ENCODE results near the gene SIGLEC11.
"Not testable (repeated sequence)": the region's sequence is repeated elsewhere in the genome, so short reads cannot be mapped to it uniquely, and the experiment has no call there.

Gene SIGLEC11

DNA sequence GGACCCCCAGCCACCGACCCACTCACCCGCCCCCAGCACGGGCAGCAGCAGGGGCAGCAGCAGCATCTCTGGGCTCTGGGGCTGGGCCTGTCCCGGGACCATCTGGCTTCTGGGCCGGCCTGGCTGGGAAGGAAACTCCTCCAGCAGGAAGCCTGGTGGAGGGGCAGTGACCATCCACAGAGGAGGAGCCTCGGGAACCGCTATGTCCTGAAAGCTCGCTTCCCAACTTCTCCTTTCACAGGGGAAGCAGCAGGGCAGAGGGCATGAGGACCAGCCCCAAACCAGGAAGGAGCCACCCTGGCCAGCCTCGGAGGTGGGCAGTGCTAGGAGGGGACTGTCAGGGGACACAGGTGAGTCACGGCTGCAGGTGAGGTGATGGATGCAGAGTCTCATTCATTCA is at the start of gene SIGLEC11:
Gene SIGLEC11 (minus strand): TSS at position 193 of the 400 bp plus-strand sequence. CDS start 91 bp downstream, at position 102.
- not testable (repeated sequence) for DNase-seq (ENCODE audit: low read depth, low spot score)

DNA sequence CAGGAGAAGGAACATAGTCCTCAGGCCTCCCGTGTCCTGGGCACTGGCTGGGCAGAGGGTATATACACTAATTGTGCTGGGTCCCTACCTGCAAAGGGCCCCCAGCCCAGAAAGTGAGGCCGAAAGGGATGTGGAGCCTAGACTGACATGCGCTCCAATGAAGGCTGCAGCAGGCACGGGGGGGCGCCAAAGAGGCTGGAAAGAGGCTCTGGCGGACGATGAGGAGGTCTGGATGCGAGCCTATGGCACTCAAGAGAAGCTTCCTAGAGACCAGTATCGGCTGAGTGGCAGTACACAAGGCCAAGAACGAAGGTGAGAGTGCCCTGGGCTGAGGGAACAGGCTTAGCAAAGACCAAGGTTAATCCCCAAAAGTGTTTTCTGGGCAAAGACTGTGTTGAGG is 47.6 kb upstream of the SIGLEC11 start:
- no peak for DNase-seq (ENCODE audit: low read depth, low spot score)

DNA sequence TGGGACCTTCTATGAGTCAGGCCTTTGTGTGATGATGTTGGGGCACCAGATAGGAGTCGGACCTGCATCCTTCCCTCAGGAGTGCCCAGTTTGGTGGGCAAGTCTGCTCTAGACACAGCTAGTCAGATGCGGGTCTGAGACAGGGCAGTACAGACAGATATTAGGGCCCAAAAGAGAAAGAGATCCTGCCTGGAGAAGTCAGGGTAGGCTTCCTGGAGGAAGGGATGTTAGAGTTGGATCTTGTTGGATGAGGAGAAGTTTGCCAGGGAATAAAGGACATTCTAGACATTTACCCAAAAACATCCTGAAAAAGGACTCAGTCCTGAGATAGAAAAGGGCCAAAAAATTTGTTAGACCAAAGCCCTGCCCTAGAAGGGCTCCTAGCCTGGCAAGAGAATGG is 47.0 kb upstream of the SIGLEC11 start:
- no peak for DNase-seq (ENCODE audit: low read depth, low spot score)

GRCh38 chr19:50007170-50007569 is 46.2 kb upstream of the SIGLEC11 start:
- DNase-seq (ENCODE audit: low read depth, low spot score): no peak

DNA sequence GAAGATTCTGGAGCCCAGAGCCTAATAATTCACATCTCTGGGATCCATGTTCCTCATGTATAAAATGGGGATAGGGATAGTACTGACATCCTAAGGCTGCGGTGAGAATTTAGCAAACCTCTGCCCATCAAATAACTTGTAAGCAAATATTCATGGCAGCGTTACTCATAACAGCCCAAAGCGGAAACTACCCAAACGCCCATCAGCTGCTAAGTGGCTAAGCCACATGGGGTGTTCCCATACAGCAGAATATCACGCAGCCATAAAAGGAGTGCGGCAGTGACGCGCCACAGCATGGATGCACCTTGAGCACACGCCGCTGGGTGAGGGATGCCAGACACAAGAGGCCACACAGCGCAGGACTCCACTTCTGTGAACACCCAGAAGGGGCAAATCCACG is 44.5 kb upstream of the SIGLEC11 start:
- no peak for DNase-seq (ENCODE audit: low read depth, low spot score)

- DNase-seq (ENCODE audit: low read depth, low spot score): no peak
These were observed 42.9 kb upstream of the SIGLEC11 start for GRCh38 chr19:50003810-50004419.

DNA sequence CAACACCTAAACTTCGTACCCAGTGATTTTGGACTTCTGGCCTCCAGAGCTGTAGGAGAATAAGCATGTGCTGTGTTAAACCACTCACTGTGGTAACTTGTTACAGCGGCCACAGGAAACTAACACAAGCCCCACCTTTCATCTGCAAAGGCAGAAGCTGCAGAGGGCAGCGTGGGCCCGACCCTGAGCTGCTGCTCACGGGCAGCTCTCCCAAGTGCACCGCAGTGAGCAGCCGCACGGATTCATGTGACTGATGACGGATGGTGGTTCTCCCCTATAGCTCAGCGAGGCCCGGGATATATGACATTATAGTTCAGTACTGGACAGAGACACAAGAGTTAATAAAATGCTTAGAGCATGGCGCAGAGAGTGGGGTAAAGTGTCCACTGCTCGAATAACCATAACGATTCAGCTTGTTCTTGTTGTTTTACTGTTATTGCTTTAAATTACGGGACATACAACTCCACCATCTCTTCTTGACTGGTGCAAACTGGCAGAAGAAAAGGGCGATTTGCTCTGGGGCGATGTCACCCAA is 42.3 kb upstream of the SIGLEC11 start:
- no peak for DNase-seq (ENCODE audit: low read depth, low spot score)

- no peak for DNase-seq (ENCODE audit: low read depth, low spot score)
These were observed 41.5 kb upstream of the SIGLEC11 start for GRCh38 chr19:50002386-50002960.

DNA sequence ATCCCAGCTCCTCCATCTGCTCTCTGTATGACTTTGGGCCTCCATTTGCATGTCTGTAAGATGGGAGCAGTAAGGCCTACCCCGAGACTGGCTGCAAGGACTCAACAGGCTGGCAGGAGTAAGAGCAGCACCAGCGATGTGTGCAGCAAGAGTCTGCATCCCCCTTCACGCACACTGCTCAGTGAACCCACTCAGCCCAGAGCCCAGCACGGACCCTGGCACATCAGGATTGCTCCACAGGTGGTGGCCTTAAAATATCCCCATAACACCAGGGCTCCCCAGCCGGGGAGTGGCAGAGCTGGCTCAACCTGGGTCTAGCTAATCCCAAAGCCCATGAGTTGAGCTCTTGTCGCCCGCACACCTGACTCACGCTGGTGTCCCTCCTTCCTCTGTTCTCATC is 40.8 kb upstream of the SIGLEC11 start:
- no peak for DNase-seq (ENCODE audit: low read depth, low spot score)

DNA sequence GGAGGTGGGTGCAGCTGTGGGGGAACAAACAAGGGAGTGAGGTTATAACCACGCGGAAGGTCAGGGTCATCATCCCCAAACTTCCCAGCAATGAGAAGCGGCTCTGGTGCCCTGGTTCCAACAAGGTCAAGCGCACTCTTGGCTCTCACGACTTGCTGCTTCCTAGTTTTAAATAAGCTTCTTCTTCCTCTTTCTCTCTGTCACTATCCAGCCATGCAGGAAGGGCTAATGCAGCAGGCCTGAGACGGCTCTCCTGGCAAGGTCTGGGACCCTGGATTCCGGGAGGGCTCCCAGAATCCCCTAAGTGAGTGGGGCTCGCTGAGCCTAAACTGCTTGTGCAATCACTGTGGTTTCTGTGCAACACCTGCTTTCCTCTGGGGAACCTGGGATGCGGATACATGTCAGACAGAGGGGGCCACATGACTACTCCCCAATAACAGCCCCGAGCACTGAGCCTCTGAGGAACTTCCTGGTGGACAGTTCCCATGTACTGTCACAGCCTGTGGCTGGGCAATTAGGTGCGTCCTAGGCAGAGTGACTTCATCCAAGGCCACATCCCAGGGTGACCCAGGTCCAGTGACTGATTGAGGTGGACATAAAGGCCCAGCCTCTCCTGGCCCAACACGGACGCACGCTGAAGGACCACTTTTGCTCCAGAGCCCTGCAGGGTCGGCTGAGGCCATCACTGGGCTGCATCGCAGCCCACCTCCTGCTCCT is 40.0 kb upstream of the SIGLEC11 start:
- no peak for DNase-seq (ENCODE audit: low read depth, low spot score)

DNA sequence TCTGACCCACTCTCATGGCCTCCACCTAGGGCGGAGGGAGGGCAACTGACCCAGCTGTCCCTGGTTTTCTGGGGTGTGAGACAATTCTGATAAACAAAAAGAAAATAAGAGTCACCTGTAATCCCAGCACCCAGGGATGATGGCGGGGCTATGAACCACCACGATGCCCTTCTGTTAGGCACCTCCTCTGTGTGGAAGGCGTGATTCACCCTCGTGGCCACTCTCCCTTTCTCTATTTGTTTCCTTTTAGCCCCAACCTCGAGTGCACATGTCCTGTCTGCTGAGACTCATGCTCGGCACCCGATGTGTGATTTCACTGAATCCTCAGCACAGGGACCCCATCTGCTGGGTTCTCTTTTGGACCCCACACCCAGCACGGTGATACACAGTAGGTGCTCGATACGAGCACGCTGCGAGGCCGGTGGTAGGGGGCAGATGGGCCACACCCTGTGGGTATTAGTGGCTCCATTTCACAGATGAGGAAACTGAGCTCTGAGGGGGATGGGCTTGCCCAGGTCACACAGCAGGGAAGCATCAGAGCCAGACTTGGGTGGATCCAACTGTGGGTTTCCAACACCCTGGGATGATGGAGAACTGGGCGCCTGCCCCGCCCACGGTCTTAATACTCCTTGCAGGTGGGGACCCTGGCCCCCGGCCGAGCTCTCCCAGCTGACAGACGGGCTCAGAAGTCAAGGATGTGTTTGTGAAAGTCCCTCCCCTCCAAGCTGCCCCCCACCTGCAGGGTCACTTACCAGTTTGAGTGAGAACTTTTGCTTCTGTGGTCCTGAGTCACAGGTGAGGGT is 39.3 kb upstream of the SIGLEC11 start:
- no peak for DNase-seq (ENCODE audit: low read depth, low spot score)

DNA sequence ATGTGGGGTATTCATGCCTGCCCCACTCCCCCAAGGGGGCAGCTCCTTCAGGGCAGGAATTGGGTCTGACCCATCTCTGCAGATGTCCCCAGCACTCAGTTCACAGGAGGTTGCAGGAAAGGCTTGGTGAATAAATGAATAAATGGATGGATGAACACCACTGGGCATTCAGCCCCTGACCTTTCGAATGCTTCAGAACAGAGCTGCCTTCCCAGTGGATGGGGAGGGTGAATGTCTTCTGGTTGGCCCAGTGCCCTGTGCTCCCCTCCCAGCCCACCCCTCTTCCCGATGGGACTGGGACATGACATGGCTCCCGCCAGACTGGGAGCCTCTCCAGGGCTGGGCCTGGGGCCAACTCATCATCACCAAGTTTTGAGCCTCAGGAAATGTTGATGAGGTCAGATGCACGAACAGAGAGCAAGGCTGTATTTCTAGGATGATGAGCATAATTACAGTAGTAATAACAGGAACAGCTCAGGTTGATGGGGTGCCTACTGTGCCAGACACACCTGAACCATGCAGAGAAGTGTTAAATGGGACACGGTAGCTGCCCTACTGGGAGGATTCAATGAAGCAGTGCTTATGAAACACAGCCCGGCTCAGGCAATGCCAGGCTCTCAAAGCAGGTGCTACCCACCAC is 38.5 kb upstream of the SIGLEC11 start:
- no peak for DNase-seq (ENCODE audit: low read depth, low spot score)

GRCh38 chr19:49997709-49998108 is 36.7 kb upstream of the SIGLEC11 start:
- peak; percentile 64 for DNase-seq (ENCODE audit: low read depth, low spot score)

DNA sequence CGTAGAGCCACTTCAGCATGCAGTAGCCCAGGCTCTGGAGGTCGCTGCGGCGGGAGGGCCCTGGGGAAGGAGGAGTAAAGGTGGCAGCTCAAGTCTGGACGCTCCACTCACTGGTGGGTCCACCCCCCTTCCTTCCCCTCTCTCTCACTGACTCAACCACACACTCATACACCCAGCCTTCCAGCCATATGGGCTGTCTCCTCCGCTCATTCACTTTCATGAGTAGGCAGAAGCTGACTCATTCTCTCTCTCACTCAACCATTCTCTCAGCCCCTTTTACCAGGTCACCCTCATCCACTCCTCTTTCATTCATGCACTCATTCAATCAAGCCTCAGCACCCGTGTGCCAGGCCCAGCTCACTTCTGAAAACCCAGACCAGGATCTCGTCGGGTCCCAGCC is 27.5 kb upstream of the SIGLEC11 start:
- no peak for DNase-seq (ENCODE audit: low read depth, low spot score)

GRCh38 chr19:49988007-49988406 is 27.0 kb upstream of the SIGLEC11 start:
- no peak for DNase-seq (ENCODE audit: low read depth, low spot score)

GRCh38 chr19:49987159-49987698 is 26.3 kb upstream of the SIGLEC11 start:
- DNase-seq (ENCODE audit: low read depth, low spot score): peak; percentile 90

GRCh38 chr19:49986354-49986753 is 25.4 kb upstream of the SIGLEC11 start:
- no peak for DNase-seq (ENCODE audit: low read depth, low spot score)

DNA sequence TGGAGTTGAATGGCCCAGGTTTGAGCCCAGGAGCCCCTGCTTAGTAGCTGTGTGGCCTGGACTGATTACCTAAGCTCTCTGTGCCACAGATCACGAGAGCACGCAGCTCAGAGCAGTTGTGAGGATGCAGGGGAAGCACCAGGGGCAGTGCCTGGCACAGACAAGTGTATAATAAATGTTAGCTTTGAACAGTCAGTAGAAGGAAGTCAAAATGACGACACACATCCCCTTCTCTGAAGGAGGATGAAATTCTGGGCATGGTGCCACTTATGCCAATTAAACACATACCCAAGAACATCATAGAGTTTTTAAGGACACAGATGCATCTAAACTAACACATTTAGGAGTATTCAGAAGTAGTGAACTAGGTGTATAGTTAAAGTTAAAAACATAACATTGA is 24.9 kb upstream of the SIGLEC11 start:
- DNase-seq (ENCODE audit: low read depth, low spot score): no peak

GRCh38 chr19:49984491-49984890 is 23.5 kb upstream of the SIGLEC11 start:
- DNase-seq (ENCODE audit: low read depth, low spot score): no peak

DNA sequence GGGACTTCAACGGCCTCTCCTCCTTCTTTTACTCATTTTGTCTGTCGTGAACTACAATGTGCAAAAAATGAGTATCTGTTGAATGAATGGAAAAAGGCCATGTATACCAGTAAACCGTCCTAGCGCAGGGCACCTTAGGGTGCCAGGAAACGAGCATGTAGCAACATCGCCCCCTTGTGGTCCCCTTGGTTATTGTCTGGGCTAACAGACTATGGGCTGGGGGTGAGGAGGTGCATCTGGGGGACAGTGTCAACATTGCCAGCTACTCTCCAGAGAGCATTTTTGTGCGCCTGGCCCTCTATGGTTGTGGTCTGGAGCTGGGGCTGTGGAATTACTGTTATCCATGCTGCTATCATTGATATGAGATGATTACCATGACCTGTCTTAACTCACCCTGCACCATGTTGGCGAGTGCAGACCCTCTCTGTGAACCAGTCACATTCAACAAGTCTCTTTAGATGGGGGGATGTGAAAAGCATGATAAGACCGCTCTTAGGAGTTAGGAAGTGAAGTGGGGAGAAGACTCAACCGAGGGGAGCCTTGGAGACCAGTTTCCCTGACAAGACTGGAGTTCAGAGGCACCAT is 22.8 kb upstream of the SIGLEC11 start:
- no peak for DNase-seq (ENCODE audit: low read depth, low spot score)
